ENCODE data around the gene KATNAL2. TPM values are rescaled to one million over a fixed set of nuclear protein-coding genes. Genes with fewer than 3 reads are reported as not detected.

KATNAL2 gene
- total and polyA plus RNA-seq, 2 experiments from 2014 or later = 3.9 to 4.1 TPM

GRCh38 chr18:47110492-47111274, 193.3 kb downstream of the KATNAL2 start:
- H3K4me2 ChIP-seq (ENCODE audit: unreplicated experiment) = no peak overlapping the region
- H2AFZ ChIP-seq = no peak overlapping the region
- H3K79me2 ChIP-seq (ENCODE audit: insufficient read depth) = no peaks in the 10 kb centered on the region
- no peak for DNase-seq
- no peaks in the 10 kb centered on the region for H3K9me2 ChIP-seq (ENCODE audit: insufficient read depth)
- H4K20me1 ChIP-seq (ENCODE audit: insufficient read depth) = no peaks in the 10 kb centered on the region
- in situ Hi-C loops (cut with MboI) = no loop called here
- no peak overlapping the region for H3K27ac ChIP-seq
- no peak overlapping the region for H3K9ac ChIP-seq
- no peaks in the 10 kb centered on the region for H3K9me3 ChIP-seq (ENCODE audit: low read depth)
- TF ChIP-seq EZH2phosphoT487 (IDR thresholded peaks at IDR 0.05; ENCODE audit: insufficient read depth, low read depth) (no peak), EZH2 (IDR thresholded peaks at IDR 0.05; ENCODE audit: insufficient read depth, poor library complexity, severe bottlenecking) (no peak)
- H3K27me3 ChIP-seq (replicated peaks; ENCODE audit: insufficient read depth) = no peaks in the 10 kb centered on the region
- H3K36me3 ChIP-seq (ENCODE audit: low read depth) = peaks cover 29% of the 10 kb centered on the region; the same call in 1 of the 2 replicates
- no peaks in the 10 kb centered on the region for H3F3A ChIP-seq (ENCODE audit: insufficient read depth)
- 92 to 95% methylated on average over 6 of the region's 6 CpGs for WGBS, 2 experiments (ENCODE audit: low coverage in 1 of 2, low lambda C conversion rate in 2 of 2, missing lambda C conversion rate in 2 of 2)
- H3K4me1 ChIP-seq (ENCODE audit: insufficient read depth) = peaks cover 5% of the 10 kb centered on the region; the same call in 1 of the 2 replicates
- no peak overlapping the region for H3K4me3 ChIP-seq

- 63 to 72% methylated on average over 2 of the region's 2 CpGs for WGBS, 2 experiments (ENCODE audit: low coverage in 1 of 2, low lambda C conversion rate in 2 of 2, missing lambda C conversion rate in 2 of 2)
- H3K4me1 ChIP-seq (ENCODE audit: insufficient read depth) = peaks cover 12% of the 10 kb centered on the region; the same call in 1 of the 2 replicates
- DNase-seq = peak; percentile 63
Measured at GRCh38 chr18:47113796-47114540, 196.6 kb downstream of the KATNAL2 start.

GRCh38 chr18:47115205-47115604, 197.8 kb downstream of the KATNAL2 start:
- Histone ChIP-seq H3K9ac (no peak overlapping the region), H3K4me1 (ENCODE audit: insufficient read depth) (peaks cover 20% of the 10 kb centered on the region), H3K36me3 (ENCODE audit: low read depth) (peaks cover 21% of the 10 kb centered on the region; the same call in 1 of the 2 replicates), H3K79me2 (ENCODE audit: insufficient read depth) (no peaks in the 10 kb centered on the region), H3K9me3 (ENCODE audit: low read depth) (no peaks in the 10 kb centered on the region), H3K9me2 (ENCODE audit: insufficient read depth) (no peaks in the 10 kb centered on the region), H2AFZ (no peak overlapping the region), H3F3A (ENCODE audit: insufficient read depth) (peaks cover 21% of the 10 kb centered on the region), H4K20me1 (ENCODE audit: insufficient read depth) (no peaks in the 10 kb centered on the region), H3K4me3 (no peak overlapping the region), H3K27me3 (replicated peaks; ENCODE audit: insufficient read depth) (no peaks in the 10 kb centered on the region), H3K4me2 (ENCODE audit: unreplicated experiment) (no peak overlapping the region), H3K27ac (no peak overlapping the region)
- in situ Hi-C loops (cut with MboI) = no loop called here
- 71 to 73% methylated on average over 2 of the region's 2 CpGs for WGBS, 2 experiments (ENCODE audit: low coverage in 1 of 2, low lambda C conversion rate in 2 of 2, missing lambda C conversion rate in 2 of 2)
- no peak for DNase-seq
- TF ChIP-seq EZH2 (IDR thresholded peaks at IDR 0.05; ENCODE audit: insufficient read depth, poor library complexity, severe bottlenecking) (no peak), EZH2phosphoT487 (IDR thresholded peaks at IDR 0.05; ENCODE audit: insufficient read depth, low read depth) (no peak)

More at GRCh38 chr18:47113796-47114540, 196.6 kb downstream of the KATNAL2 start:
- no peaks in the 10 kb centered on the region for H4K20me1 ChIP-seq (ENCODE audit: insufficient read depth)
- no peaks in the 10 kb centered on the region for H3K9me3 ChIP-seq (ENCODE audit: low read depth)
- H3K9ac ChIP-seq = no peak overlapping the region
- H3F3A ChIP-seq (ENCODE audit: insufficient read depth) = peaks cover 9% of the 10 kb centered on the region
- no peak overlapping the region for H2AFZ ChIP-seq
- no peak overlapping the region for H3K4me3 ChIP-seq
- no peaks in the 10 kb centered on the region for H3K9me2 ChIP-seq (ENCODE audit: insufficient read depth)
- H3K27me3 ChIP-seq (replicated peaks; ENCODE audit: insufficient read depth) = no peaks in the 10 kb centered on the region
- H3K4me2 ChIP-seq (ENCODE audit: unreplicated experiment) = no peak overlapping the region
- H3K79me2 ChIP-seq (ENCODE audit: insufficient read depth) = no peaks in the 10 kb centered on the region
- no peak overlapping the region for H3K27ac ChIP-seq
- H3K36me3 ChIP-seq (ENCODE audit: low read depth) = peaks cover 23% of the 10 kb centered on the region; the same call in 1 of the 2 replicates
- TF ChIP-seq EZH2 (IDR thresholded peaks at IDR 0.05; ENCODE audit: insufficient read depth, poor library complexity, severe bottlenecking) (no peak), EZH2phosphoT487 (IDR thresholded peaks at IDR 0.05; ENCODE audit: insufficient read depth, low read depth) (no peak)
- in situ Hi-C loops (cut with MboI) = no loop called here

GRCh38 chr18:47118981-47119380, 201.6 kb downstream of the KATNAL2 start:
- H2AFZ ChIP-seq = no peak overlapping the region
- no peak overlapping the region for H3K4me3 ChIP-seq
- in situ Hi-C loops (cut with MboI) = no loop called here
- H3K27ac ChIP-seq = peak overlapping the region; percentile 57
- H3K4me1 ChIP-seq (ENCODE audit: insufficient read depth) = peaks cover 20% of the 10 kb centered on the region
- H3K4me2 ChIP-seq (ENCODE audit: unreplicated experiment) = peak overlapping the region; percentile 2
- no peak overlapping the region for H3K9ac ChIP-seq
- peaks cover 6% of the 10 kb centered on the region; the same call in 1 of the 2 replicates for H3K36me3 ChIP-seq (ENCODE audit: low read depth)
- no peaks in the 10 kb centered on the region for H3K9me3 ChIP-seq (ENCODE audit: low read depth)
- peak; percentile 80 for DNase-seq
- H3F3A ChIP-seq (ENCODE audit: insufficient read depth) = peaks cover 23% of the 10 kb centered on the region
- no peaks in the 10 kb centered on the region for H3K9me2 ChIP-seq (ENCODE audit: insufficient read depth)
- H4K20me1 ChIP-seq (ENCODE audit: insufficient read depth) = no peaks in the 10 kb centered on the region
- H3K79me2 ChIP-seq (ENCODE audit: insufficient read depth) = no peaks in the 10 kb centered on the region
- 11 to 12% methylated on average over 2 of the region's 2 CpGs for WGBS, 2 experiments (ENCODE audit: low coverage in 1 of 2, low lambda C conversion rate in 2 of 2, missing lambda C conversion rate in 2 of 2)
- TF ChIP-seq EZH2 (IDR thresholded peaks at IDR 0.05; ENCODE audit: insufficient read depth, poor library complexity, severe bottlenecking) (no peak), EZH2phosphoT487 (IDR thresholded peaks at IDR 0.05; ENCODE audit: insufficient read depth, low read depth) (no peak)
- H3K27me3 ChIP-seq (replicated peaks; ENCODE audit: insufficient read depth) = no peaks in the 10 kb centered on the region

All from GM23248 (cell line).